Epithelial cell of esophagus (primary cell): Measurements from ENCODE around the gene ENTPD1.
"Not testable (repeated sequence)": the region's sequence is repeated elsewhere in the genome, so short reads cannot be mapped to it uniquely, and the experiment has no call there.

Source experiments
- DNase-seq: peaks from one replicate; pipeline ENCODE4 v3.0.0; 2010; ENCODE audit warnings: low read depth
- H3K4me3 ChIP-seq: 2 replicates; pipeline ENCODE4 v1.5.1; 2011; ENCODE audit warnings: mild to moderate bottlenecking, low read length, control low read depth
- TF ChIP-seq, protein P1 (sequence below): IDR thresholded peaks from 2 replicates; pipeline ENCODE4 v1.5.1; 2011; ENCODE audit warnings: low read depth, mild to moderate bottlenecking, low read length, control low read depth, inconsistent platforms; ENCODE audit not compliant: insufficient read depth; ENCODE audit errors: missing control alignments

Gene ENTPD1

DNA sequence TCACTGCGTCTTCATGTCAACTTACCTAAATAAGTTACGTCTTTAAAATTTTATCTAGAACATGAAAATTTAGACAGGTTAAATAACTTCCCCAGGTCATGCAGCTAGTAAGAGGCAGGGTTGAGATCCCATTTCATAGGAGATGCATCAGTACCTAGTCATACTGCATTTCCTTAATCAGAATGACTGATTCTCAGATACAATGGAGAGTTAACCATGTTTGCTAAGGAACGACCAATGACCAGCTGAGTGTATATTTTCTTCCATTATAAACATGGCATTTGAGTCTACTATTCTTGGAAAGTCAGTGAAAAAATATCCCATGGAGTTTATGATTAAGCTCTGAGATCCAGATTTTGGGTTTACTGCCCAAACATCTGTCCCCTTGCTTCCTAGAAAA, 39.6 kb downstream of the ENTPD1 start:
- no peak overlapping the region for H3K4me3 ChIP-seq
- DNase-seq = peak; percentile 5
- TF ChIP-seq, protein P1, sequence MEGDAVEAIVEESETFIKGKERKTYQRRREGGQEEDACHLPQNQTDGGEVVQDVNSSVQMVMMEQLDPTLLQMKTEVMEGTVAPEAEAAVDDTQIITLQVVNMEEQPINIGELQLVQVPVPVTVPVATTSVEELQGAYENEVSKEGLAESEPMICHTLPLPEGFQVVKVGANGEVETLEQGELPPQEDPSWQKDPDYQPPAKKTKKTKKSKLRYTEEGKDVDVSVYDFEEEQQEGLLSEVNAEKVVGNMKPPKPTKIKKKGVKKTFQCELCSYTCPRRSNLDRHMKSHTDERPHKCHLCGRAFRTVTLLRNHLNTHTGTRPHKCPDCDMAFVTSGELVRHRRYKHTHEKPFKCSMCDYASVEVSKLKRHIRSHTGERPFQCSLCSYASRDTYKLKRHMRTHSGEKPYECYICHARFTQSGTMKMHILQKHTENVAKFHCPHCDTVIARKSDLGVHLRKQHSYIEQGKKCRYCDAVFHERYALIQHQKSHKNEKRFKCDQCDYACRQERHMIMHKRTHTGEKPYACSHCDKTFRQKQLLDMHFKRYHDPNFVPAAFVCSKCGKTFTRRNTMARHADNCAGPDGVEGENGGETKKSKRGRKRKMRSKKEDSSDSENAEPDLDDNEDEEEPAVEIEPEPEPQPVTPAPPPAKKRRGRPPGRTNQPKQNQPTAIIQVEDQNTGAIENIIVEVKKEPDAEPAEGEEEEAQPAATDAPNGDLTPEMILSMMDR = no peak

DNA sequence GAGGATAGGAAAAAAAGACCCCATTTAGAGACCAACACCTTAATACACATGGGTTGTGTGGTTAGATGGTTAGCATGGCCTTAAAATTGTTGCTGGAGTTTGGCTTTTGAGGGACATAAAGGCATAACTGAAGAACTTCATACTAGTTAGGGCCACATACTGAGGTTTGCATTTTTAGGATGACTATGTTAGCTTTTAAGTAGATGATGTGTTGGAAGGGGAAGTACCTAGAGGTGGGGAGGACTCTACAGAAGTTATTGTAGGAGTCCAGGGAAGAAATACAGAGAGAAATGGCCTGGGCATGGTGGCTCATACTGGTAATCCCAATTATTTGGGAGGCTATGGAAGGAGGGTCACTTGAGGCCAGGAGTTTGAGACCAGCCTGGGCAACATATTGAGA, 40.5 kb downstream of the ENTPD1 start:
- TF ChIP-seq, protein P1 = no peak
- no peak for DNase-seq

DNA sequence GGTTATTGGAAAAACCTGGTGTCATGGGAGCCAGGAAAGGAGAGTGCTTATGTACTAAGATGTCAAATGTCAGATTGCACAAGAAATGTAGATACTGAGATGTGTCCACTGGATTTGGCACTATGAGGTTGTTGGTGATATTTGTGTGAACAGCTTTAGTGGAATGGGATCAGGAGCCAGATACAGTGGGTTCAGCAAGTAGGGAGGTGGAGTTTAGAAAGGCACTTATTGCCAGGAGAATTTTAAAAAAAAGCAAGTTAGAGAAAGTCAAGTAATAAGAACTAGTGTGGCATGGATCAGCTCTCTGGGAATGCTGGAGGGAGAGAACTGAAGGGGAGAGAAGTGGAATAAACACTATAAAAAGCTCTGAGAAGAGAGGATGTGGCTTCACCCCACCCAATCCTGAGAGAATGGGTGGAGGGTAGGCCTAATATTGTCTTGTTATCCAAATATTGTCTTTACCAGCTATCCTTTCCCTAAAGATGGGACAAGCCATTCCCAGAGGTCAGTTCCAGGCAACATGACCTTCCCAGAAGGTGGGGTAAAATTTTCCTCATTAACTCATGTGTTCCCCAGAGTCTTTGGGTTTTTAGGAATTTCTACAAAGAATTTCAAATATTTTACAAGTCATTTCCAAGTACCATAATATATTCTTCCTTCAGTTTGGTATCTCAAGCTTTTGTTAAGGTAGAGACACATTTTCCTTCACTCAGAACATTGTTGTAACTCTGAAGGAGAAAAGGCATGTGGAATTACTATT, 42.3 kb downstream of the ENTPD1 start:
- DNase-seq = no peak
- TF ChIP-seq, protein P1 = no peak
- H3K4me3 ChIP-seq = no peak overlapping the region

More for the DNA sequence above, 40.5 kb downstream of the ENTPD1 start:
- H3K4me3 ChIP-seq = no peak overlapping the region

DNA sequence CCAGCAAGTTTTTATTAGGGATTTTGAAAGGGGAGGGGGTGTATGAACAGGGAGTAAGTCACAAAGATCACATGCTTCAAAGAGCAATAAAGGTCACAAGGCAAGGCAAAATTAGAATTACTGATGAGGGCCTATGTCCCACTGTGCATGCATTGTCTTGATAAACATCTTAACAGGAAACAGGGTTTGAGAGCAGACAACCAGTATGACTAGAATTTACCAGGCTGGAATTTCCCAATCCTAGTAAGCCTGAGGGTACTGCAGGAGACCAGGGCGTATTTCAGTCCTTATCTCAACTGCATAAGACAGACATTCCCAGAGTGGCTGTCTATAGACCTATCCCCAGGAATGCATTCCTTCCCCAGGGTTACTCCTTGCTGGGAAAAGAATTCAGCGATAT, 44.3 kb downstream of the ENTPD1 start:
- not testable (repeated sequence) for H3K4me3 ChIP-seq

DNA sequence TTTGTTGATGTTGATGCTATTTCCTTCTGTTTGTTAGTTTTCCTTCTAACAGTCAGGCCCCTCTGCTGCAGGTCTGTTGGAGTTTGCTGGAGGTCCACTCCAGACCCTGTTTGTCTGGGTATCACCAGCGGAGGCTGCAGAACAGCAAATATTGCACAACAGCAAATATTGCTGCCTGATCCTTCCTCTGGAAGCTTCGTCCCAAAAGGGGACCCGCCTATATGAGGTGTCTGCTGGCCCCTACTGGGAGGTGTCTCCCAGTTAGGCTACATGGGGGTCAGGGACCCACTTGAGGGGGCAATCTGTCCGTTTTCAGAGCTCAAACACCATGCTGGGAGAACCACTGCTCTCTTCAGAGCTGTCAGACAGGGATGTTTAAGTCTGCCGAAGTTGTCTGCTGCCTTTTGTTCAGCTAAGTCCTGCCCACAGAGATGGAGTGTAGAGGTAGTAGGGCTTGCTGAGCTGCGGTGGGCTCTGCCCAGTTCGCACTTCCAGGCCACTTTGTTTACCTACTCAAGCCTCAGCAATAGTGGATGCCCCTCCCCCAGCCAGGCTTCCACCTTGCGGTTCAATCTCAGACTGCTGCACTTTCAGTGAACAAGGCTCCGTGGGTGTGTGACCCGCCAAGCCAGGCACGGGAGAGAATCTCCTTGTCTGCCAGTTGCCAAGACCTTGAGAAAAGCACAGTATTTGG, 50.9 kb downstream of the ENTPD1 start:
- H3K4me3 ChIP-seq, DNase-seq: not testable (repeated sequence)

More for the DNA sequence above, 44.3 kb downstream of the ENTPD1 start:
- not testable (repeated sequence) for DNase-seq

DNA sequence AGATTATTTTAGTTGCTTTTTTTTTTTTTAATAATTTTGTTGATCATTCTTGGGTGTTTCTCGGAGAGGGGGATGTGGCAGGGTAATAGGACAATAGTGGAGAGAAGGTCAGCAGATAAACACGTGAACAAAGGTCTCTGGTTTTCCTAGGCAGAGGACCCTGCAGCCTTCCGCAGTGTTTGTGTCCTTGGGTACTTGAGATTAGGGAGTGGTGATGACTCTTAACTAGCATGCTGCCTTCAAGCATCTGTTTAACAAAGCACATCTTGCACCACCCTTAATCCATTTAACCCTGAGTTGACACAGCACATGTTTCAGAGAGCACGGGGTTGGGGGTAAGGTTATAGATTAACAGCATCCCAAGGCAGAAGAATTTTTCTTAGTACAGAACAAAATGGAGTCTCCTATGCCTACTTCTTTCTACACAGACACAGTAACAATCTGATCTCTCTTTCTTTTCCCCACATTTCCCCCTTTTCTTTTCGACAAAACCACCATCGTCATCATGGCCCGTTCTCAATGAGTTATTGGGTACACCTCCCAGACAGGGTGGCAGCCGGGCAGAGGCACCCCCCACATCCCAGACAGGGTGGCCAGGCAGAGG, 52.8 kb downstream of the ENTPD1 start:
- not testable (repeated sequence) for H3K4me3 ChIP-seq, DNase-seq

DNA sequence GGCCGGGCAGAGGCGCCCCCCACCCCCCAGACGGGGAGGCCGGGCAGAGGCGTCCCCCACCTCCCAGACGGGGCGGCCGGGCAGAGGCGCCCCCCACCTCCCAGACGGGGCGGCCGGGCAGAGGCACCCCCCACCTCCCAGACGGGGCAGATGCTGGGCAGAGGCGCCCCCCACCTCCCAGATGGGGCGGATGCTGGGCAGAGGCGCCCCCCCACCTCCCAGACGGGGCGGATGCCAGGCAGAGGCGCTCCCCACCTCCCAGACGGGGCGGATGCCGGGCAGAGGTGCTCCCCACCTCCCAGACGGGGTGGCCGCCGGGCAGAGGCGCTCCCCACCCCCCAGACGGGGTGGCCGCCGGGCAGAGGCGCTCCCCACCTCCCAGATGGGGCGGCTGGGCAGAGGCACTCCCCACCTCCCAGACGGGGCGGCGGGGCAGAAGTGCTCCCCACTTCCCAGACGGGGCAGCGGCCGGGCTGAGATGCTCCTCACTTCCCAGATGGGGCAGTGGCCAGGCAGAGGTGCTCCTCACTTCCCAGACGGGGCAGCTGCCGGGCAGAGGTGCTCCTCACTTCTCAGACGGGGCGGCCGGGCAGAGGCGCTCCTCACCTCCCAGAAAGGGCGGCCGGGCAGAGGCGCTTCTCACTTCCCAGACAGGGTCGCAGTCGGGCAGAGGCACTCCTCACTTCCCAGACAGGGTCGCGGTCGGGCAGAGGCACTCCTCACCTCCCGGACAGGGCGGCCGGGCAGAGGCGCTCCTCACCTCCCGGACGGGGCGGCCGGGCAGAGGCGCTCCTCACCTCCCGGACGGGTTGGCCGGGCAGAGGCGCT, 53.6 kb downstream of the ENTPD1 start:
- H3K4me3 ChIP-seq = no peak overlapping the region
- TF ChIP-seq, protein P1 = no peak

More for the DNA sequence above, 53.6 kb downstream of the ENTPD1 start:
- no peak for DNase-seq
